GM12873 (cell line): Measurements from ENCODE around the gene EPHA3.

Source experiments
- CTCF ChIP-seq: IDR thresholded peaks from 2 replicates; pipeline ENCODE4 v1.5.1; 2012; ENCODE audit warnings: low read depth, mild to moderate bottlenecking, moderate library complexity, low read length, control low read depth; ENCODE audit not compliant: insufficient read depth; ENCODE audit errors: missing control alignments

EPHA3 gene

GRCh38 chr3:89186456-89186855 is 79.0 kb downstream of the EPHA3 start:
- no peak for TF ChIP-seq CTCF

- no peak for TF ChIP-seq CTCF
Measured at GRCh38 chr3:89198591-89198990, 91.2 kb downstream of the EPHA3 start.

- TF ChIP-seq CTCF, result no peak
Measured at GRCh38 chr3:89212619-89213018, 105.2 kb downstream of the EPHA3 start.

GRCh38 chr3:89216016-89216739 is 108.8 kb downstream of the EPHA3 start:
- no peak for TF ChIP-seq CTCF

- no peak for TF ChIP-seq CTCF
Measured at GRCh38 chr3:89217148-89217685, 109.8 kb downstream of the EPHA3 start.

- no peak for TF ChIP-seq CTCF
Measured at GRCh38 chr3:89221924-89222323, 114.5 kb downstream of the EPHA3 start.

- TF ChIP-seq CTCF, result no peak
Measured at GRCh38 chr3:89223188-89223587, 115.8 kb downstream of the EPHA3 start.

GRCh38 chr3:89227218-89227617 is 119.8 kb downstream of the EPHA3 start:
- no peak for TF ChIP-seq CTCF
